GM12878 (cell line): ENCODE data around the gene CADM2.

Experiments used
- KDM1A ChIP-seq: fragments of 200-600 bp; sonication (generic); IDR thresholded peaks from 2 replicates; pipeline ENCODE4 v1.6.1; 2016; ENCODE audit warnings: borderline replicate concordance
- SIN3A ChIP-seq: IDR thresholded peaks from 2 replicates; pipeline ENCODE4 v1.6.1; 2012; ENCODE audit warnings: low read depth, low read length, improper control_type of control experiment

GRCh38 chr3:85554153-85554552 is 595.4 kb downstream of the CADM2 start:
- no peak for TF ChIP-seq SIN3A
- no peak for TF ChIP-seq KDM1A
